Spleen (tissue), 7 donors: ENCODE data around the gene HK2.
"Not testable (repeated sequence)": the region's sequence is repeated elsewhere in the genome, so short reads cannot be mapped to it uniquely, and the experiment has no call there.

ENCODE experiments used
- CTCF ChIP-seq, 11 experiments: fragments of 200-600 bp in 7 of 11; fragments of 450-650 bp in 4 of 11; sonication (generic) in 4 of 11; IDR thresholded peaks in 8 of 11; conservative IDR thresholded peaks in 3 of 11; 1 replicate in 7 of 11; 2 replicates in 4 of 11; pipeline versions ENCODE4 v1.4.0 to v1.8.0; 2016 to 2021; ENCODE audit warnings: antibody characterized with exemption in 11 of 11, inconsistent platforms in 4 of 11, mild to moderate bottlenecking in 1 of 11
- POLR2A ChIP-seq, 3 donors: fragments of 450-650 bp; IDR thresholded peaks; one replicate each; pipeline ENCODE4 v1.5.1; 2017; ENCODE audit warnings: antibody characterized with exemption in 3 of 3, mild to moderate bottlenecking in 1 of 3
- POLR2AphosphoS5 ChIP-seq, 3 donors: sonication (generic); formaldehyde crosslinking; IDR thresholded peaks; one replicate each; pipeline ENCODE4 v1.5.1; 2017; ENCODE audit warnings: antibody characterized with exemption in 3 of 3
- donor health status: DM: no; HTN: no; CAD: no; lungs with moderate emphysema.
- donor health status: DM: no; HTN: no; CAD: no.
- donor health status: DM: no; HTN: no; CAD: no.

GRCh38 chr2:74907560-74907959, 73.6 kb downstream of the HK2 start:
- TF ChIP-seq CTCF (IDR thresholded peaks at IDR 0.05 in 8 of 11, conservative IDR thresholded peaks at IDR 0.05 in 3 of 11); POLR2A (IDR thresholded peaks at IDR 0.05); POLR2AphosphoS5 (IDR thresholded peaks at IDR 0.05): not testable (repeated sequence)
